Amniotic stem cell (primary cell): ENCODE data around the gene ALDH3B1.

ENCODE experiments used
- DNase-seq: peaks from one replicate; lab custom pipeline; 2025; lab: John Stamatoyannopoulos, UW

The ALDH3B1 gene

DNA sequence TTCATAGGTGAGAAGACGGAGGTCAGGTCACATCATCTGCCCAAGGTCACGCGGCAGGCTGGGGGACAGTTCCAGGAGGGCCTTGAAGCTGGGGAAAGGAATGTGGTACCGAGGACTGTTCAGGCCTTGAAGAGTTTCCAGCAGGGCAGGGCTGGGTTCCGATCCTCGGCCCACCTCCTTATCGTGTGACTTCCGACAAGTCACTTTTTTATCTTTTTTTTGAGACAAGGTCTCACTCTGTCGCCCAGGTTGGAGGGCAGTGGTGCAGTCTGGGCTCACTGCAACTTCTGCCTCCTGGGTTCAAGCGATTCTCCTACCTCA lies 21.0 kb downstream of the ALDH3B1 start:
- no peak for DNase-seq

DNA sequence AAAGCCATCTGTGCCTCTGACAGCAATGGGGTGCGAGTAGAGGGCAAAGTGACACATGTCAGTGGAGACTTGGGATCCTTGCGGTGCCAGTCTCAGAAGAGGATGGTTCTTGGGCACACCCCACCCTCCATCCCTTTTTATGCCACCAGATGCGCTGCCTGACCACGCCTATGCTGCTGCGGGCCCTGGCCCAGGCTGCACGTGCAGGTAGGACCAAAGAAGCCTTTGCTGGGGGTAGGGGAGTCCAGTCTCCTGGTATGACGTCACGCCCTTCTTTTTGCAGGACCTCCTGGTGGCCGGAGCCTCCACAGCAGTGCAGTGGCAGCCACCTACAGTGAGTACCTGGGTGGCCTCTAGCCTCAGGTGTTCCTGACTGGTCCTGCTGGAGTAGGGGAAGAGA lies 21.9 kb downstream of the ALDH3B1 start:
- no peak for DNase-seq

DNA sequence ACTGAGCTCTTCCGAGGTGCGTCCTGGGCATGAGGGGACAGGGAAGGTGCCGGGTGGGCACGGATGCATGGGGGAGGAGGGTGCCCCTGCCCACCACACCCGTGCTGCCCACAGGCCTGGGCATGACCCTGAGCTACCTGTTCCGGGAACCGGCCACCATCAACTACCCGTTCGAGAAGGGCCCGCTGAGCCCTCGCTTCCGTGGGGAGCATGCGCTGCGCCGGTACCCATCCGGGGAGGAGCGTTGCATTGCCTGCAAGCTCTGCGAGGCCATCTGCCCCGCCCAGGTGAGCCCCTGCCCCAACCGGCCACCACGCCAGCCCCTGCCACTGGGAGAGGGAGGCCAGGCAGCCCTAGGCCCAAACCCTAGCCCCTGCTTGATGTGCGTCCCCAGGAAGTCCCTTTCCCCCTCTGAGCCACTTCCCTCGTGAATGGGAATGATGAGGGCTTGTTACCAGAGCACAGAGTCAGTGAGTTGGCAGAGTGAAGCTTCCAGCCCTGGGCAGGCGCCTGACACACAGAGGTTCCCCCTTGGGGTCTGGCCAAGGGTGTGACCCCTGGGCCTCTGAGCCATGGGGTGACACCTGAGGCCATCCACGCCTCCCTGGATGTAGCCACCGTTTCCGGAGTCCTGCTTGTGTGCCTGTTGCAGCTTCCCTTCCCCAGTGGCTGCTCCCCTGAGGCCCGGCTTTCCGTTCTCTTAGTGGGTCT lies 23.0 kb downstream of the ALDH3B1 start:
- DNase-seq, result no peak

DNA sequence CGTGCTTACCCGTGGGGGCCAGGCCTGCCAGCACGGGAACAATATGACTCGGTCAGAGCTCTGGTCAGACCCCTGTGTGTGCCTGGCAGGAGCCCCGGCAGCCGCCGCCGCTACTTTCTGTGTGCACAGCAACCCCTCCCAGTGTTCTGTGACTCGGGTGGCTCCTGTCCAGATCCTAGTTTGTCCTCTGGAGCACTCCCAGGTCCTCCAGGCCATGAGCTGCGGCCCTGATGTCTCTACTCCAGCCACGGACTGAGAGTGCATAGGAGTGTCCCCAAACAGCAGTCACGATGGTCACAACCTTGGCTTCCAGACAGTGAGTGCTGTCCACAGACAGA lies 23.6 kb downstream of the ALDH3B1 start:
- DNase-seq, result no peak

DNA sequence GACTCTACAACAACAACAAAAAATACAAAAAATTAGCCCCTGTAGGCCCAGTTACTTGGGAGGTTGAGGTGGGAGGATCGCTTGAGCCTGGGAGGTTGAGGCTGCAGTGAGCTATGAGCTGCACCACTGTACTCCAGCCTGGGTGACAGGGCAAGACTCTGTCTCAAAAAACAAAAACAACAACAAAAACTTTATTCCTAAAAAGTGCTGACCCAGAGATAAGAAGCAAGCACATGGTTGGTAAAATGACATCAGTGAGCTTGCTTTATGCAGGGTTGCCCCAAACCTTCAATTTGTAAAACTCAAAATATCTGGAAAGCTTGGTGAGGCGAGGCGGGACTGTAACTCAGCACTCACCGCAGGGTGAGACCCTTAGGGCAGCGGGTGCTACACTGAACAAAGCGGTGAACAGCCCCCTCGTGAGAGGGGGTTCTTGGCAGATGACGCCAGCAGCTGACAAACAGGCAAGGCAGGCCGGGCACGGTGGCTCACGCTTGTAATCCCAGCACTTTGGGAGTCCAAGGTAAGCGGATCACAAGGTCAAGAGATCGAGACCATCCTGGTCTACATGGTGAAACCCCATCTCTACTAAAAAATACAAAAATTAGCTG lies 25.2 kb downstream of the ALDH3B1 start:
- no peak for DNase-seq

DNA sequence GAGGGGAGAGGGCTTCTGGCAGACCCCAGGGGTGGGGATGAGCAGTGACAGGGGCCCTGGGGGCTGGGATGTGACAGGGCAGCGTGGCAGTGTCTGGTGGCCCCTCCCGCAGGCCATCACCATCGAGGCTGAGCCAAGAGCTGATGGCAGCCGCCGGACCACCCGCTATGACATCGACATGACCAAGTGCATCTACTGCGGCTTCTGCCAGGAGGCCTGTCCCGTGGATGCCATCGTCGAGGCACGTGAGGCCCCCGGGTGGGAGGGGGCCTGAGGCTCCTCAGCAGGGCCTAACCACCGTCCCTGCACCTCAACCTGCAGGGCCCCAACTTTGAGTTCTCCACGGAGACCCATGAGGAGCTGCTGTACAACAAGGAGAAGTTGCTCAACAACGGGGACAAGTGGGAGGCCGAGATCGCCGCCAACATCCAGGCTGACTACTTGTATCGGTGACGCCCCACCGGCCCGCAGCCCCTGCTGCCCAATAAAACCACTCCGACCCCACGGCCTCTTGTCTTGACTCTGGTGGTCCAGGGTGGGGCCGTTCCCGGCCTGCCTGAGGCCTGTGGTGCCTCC lies 26.1 kb downstream of the ALDH3B1 start:
- DNase-seq, result no peak

DNA sequence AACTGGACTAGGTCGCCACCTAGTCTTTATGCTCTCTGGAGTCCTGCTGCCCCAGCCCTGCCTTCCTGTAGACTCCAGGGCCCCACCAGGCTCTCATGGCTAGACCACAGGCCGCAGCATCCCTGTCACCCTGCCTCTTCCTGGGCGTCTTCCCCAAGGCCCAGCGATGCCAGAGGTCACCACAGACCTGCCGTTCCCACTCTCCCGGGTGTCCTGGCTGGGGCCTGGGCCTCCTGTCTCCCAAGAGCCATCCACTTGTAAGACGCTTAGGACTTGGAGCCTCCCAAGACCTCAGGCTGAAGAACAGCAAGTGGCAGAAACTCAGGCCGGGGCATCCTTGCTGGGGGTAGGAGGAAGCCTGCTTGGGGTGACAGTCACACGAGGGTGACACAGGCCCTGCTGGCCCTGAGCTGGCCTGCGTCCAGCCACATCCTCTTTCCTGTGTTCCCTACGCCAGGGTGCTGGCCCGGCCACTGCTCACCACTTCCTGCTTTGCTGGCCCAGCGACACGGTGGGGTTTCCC lies 26.7 kb downstream of the ALDH3B1 start:
- no peak for DNase-seq

DNA sequence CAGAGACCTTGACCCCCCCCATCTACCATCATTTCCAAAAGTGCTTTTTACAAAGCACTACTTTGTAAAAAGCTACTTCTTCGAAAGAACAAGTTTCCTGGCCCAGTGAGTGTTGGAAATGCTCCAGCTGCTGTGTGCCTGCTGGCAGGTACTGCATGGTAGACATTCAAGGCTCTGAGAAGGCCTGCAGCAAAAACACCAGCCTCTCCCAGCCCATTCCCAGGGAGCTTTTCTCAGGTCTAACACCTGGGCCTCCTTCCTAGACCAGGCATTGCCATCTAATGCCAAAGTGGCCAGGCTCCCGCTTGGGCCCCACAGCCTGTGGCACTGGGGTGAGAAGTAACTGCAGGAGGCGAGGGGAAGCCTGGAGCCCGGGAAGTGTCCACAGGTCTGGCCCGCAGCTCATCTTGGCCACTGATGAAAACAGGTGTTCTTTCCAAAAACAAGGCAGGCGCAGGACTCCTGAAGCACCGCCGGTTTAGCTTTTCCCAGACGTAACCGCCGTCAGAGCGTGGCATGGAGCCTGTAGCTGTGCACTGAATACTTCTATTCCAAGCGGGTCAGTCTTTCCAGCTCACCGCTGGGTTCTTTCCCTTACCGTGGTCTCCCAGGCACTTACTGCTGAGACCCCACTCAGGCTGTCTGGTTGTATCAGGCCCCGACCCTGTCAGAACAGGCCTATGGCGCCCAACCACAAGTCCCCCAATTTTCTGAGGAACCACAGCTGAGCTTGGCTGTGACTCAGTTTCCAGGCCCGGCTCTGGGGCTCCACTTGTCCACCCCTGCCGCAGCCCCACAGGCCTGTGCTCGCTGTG lies 27.5 kb downstream of the ALDH3B1 start:
- no peak for DNase-seq

DNA sequence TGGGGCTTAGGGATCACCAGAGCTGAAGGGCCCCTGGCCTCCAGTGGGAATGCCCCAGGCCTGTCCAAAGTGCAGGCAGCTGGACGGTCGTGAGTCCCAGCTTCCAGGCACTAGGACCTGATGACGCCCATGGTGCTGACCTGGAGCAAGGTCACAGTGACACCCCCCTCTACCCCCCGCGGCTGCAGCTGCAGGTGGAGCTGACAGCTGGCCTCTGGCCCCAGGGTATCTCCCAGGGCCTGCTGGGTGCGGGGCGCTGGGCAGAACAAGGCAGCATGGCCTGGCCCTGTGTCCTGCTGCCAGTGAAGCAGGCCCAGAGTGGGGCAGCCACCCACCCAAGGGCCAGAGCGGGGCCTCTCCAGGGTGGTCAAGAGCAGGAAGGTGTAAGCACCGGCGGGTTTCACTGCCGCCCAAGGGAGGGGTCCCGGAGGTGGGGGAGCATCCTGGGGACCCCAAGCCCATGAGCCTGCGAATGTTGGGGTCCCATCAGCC lies 28.1 kb downstream of the ALDH3B1 start:
- DNase-seq, result no peak

DNA sequence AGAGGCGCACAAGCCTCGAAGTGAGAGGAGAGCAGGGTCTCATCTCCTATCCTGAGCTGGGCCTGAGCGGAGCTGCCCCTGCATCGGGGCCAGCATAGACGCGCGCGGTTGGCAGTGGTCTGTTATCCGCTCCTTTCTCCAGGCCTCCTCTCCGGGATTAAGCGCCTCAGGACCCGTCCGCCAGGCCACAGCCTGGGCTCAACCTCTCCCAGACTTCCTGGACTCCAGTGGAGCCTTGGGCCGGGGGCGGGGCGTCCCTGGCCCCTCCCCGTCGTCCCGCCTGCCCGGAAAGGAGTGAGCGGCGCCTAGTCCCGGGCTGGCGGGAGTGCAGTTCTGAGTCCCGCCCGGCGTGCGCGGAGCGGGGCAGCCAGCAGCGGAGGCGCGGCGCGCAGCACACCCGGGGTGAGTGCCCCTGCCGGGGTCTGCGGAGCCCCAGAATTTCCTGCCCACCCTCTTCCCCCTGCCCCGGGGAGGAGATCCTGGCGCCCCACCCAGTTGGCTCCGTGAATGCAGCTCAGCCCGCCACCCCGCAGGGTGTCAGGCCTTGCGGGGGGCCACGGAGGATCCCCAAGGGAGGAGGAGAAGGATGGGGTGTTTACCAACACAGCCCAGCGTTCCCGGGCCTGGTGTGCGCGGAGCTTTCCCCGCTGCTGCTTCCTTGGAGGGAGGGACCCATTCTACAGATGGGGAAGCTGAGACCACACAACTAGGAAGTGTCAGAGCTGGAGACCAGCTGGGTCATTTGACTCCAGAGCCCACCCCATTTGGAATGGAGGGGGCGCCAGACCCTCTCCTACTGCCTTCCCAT lies 28.8 kb downstream of the ALDH3B1 start, which contains the start of gene TCIRG1:
Gene TCIRG1, plus strand, starts transcription at position 308 of the 808 bp plus-strand sequence. CDS start 2,247 bp downstream, outside the sequence.
- peak; percentile 61 for DNase-seq

DNA sequence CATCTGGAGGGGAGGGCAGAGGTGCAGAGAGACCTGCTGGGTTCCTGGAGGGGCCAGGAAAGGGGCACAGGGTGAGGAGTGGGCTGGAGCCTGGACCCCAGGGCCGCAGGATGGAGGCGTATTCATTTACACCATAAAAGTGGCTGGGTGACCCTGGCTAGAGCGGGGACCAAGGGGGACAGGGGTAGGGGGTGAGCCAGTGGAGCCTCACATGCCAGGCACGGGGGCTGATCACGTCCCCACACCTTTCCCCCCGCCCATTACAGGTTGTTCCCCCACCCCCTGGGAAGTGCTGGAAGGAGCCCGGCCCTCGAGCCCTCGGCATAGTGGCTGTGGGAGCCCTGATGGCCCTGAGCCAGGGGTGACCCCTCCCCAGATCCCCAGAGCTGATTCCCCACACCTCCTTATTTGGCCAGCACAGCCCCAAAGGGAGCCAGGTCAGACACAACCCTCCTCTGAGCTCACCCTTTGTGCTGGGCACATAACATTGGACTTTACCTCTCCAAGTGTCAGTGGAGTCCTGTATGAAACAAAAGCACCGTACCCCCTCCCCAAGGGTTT lies 29.5 kb downstream of the ALDH3B1 start:
- no peak for DNase-seq

DNA sequence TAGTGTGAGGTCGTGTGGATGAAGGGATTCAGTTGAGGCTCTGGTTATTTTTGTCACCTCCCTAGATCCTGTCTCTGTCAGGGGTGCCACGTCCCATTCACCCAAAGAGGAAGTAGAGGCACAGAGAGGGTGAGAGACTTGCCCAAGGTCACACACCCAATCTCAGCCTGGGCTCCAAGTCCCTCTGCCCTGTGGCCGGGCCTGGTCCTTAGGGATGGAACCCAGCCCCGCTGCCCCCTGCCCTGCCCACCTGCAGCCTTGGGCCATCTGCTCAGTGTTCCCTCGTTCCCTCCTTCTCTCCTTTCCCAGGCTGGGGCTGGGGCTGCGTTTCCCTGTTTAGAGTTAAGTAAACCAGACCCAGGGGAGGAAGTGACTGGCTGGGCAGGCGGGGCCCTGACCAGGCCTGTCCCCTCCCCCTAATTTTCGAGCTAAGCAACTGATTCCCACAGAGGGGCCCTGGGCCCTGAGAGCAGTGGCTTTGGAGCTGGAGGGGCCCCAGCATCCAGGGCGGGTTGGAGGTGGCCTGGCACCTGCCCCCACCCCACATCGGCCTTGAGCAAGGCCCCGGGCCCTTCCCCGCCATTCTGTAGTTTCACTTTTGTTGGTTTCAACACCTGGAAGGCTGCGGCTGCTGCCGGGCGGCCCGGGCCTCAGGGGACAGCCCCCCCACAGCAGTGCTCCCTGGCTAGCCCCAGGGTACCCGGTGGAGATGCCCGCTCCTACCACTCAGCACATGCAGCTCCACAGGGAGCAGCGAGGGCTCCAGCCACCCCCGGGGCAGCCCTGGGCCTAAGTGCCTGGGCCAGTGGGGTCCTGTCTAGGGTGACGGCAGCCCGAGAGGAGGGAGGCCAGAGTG lies 30.2 kb downstream of the ALDH3B1 start:
- DNase-seq, result peak; percentile 17

DNA sequence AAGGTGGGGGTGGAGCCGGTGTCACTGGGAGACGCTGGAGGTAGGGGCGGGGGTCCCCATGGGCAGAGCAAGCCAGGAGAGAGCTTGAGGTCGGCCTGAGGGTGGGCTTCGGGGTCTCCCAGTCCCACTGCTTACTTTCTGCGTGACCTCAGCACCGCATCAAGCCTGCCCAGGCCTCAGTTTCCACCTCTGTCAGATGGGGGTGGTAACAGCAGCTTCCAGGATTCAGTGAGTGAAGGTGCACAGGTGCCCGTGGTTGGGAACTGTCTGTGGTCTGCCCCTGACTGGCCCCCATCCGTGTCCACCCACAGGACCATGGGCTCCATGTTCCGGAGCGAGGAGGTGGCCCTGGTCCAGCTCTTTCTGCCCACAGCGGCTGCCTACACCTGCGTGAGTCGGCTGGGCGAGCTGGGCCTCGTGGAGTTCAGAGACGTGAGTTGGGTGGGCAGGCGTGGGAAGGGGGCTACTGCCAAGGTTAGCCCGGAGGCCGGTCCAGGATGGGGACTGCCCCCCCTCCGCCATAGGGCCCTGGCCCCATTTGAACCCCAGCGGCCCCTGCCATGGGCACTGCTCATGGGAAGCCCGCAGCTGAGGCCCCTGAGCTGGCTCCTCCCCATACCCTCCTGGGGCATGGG lies 30.9 kb downstream of the ALDH3B1 start:
- no peak for DNase-seq

DNA sequence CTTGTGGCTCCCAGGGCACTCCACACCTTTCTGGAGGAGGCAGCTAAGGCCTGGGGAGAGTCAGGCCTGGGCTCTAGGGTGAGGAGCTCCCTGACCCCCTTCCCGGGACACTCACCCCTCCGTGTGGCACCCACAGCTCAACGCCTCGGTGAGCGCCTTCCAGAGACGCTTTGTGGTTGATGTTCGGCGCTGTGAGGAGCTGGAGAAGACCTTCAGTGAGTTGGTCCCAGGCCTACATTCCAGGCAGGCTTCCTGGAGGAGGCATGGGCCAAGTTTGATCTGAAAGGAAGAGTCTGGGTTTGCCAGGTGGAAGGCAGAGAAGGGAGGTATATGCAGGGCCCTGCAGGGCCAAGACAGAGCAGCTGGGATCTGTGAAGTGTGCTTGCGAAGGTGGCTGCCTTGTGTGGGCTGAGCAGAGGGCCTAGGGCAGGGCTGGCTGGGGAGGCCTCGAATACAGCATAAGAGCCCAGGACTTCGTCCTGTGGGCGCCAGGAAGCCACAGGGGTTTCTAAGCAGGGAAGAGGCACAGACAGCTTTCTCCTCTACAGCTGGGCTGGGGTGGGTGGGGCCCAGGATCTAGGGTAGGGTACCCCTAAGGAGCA lies 31.6 kb downstream of the ALDH3B1 start:
- no peak for DNase-seq

DNA sequence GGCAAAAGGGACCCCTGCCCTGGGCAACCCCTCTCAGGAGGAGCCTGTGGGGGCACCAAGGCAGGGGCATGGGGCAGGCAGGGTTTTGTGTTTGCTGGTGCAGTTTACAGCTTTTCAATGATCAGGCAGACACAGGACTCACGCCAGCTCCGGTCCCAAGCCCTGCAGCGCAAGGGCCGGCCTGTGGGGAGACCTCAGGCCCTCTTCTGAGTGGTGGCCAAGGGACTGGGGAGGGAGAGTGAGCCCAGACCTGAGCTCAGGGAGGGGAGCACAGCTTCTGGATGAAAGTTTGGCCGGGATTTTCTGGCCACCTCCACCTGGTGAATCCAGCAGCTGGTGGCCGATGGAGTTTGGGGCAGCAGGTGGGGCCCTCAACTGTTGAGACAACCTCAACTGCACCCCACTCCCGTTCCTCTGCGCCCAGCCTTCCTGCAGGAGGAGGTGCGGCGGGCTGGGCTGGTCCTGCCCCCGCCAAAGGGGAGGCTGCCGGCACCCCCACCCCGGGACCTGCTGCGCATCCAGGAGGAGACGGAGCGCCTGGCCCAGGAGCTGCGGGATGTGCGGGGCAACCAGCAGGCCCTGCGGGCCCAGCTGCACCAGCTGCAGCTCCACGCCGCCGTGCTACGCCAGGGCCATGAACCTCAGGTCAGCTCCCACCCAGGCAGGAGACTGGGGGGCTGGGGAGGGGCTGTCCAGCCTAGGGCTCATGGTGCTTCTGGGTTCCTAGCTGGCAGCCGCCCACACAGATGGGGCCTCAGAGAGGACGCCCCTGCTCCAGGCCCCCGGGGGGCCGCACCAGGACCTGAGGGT lies 32.3 kb downstream of the ALDH3B1 start:
- no peak for DNase-seq

DNA sequence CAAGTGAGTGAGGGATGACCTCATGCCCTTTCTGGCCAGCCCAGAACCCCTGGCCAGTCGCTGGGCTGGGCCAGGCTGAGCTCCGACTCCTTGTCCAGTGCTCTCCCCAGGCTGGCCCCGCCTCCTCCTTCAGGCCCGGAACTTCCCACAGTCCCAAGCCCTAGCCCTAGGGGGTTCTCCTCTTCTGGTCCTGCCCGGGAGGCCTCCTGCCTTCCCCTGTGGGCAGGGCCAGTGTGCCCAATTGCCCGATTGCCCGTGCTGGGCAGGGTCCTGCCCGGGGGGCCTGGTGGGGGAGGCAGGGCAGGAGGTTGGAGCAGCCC lies 32.9 kb downstream of the ALDH3B1 start:
- no peak for DNase-seq

DNA sequence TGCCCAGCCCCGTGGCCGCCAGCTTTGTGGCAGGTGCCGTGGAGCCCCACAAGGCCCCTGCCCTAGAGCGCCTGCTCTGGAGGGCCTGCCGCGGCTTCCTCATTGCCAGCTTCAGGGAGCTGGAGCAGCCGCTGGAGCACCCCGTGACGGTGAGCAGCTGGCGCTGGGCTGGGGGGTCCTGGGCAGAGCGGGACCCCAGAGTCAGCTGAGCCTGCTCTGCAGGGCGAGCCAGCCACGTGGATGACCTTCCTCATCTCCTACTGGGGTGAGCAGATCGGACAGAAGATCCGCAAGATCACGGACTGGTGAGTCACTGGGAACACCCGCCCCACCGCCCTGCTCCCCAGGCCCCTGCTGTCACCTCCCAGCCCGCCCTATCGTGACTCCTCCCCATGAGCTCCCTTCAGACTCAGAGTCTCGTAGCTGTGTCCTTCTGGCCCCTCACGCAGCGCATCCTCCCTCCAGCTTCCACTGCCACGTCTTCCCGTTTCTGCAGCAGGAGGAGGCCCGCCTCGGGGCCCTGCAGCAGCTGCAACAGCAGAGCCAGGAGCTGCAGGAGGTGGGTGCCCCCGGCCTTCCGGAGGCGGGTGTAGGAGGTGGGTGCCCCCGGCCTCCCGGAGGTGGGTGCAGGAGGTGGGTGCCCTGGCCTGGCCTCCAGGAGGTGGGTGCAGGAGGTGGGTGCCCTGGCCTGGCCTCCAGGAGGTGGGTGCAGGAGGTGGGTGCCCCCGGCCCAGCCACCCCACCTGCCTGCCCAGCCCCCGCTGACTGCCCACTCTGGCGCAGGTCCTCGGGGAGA lies 33.4 kb downstream of the ALDH3B1 start:
- no peak for DNase-seq
